ENCODE data around the gene MORN4. TPM values are rescaled to one million over a fixed set of nuclear protein-coding genes. Genes with fewer than 3 reads are reported as not detected.

Gene MORN4
- total RNA-seq, 1 experiment from 2014 or later: 11.9 TPM

DNA sequence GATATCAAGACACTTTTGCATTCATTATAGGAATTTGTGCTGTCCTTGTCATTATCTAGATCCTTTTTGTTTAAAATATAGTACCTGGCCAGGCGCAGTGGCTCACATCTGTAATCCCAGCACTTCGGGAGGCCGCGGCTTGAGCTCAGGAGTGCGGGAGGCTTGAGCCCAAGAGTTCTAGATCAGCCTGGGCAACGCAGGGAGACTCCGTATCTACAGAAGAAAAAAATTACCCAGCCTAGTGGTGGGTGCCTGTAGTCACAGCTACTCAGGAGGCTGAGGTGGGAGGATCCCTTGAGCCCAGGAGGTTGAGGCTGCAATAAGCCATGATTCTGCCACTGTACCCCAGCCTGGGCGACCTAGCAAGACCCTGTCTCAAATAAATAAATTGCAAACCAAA, 621 bp upstream of the MORN4 start:
- Histone ChIP-seq H4K8ac (replicated peaks; ENCODE audit: insufficient read length, low read depth, low read length) (no peak overlapping the region), H4K5ac (ENCODE audit: insufficient read length, low read depth, low read length) (no peak overlapping the region), H3K18ac (ENCODE audit: insufficient read length, low read depth, low read length) (no peak overlapping the region), H2AFZ (ENCODE audit: low read length) (peak overlapping the region; percentile 3), H2BK120ac (ENCODE audit: low read depth, low read length, poor library complexity, severe bottlenecking) (no peak overlapping the region), H3K4me1 (ENCODE audit: insufficient read depth, low read length) (no peaks in the 10 kb centered on the region), H2BK12ac (ENCODE audit: insufficient read length, low read depth, low read length) (no peak overlapping the region), H2AK5ac (ENCODE audit: insufficient read length, low read length) (no peak overlapping the region), H2BK20ac (ENCODE audit: low read depth, low read length, poor library complexity, severe bottlenecking) (no peak overlapping the region), H3K79me2 (ENCODE audit: insufficient read depth, low read length) (0 out of 2 replicates have a peak, but pooled peaks cover 3% of the 10 kb centered on the region), H2BK5ac (ENCODE audit: insufficient read length, low read length) (no peak overlapping the region), H3T11ph (ENCODE audit: low read length) (no peak overlapping the region), H4K20me1 (ENCODE audit: control insufficient read depth, insufficient read depth, insufficient read length) (no peaks in the 10 kb centered on the region), H4K91ac (ENCODE audit: insufficient read length, low read depth, low read length) (no peak overlapping the region), H3K56ac (ENCODE audit: insufficient read length, low read depth, low read length) (no peak overlapping the region), H3K23me2 (ENCODE audit: insufficient read length, low read depth, low read length, poor library complexity, severe bottlenecking) (peaks cover 7% of the 10 kb centered on the region), H3K27me3 (ENCODE audit: insufficient read depth, low read length) (no peaks in the 10 kb centered on the region), H3K27ac (ENCODE audit: insufficient read length, low read depth, low read length) (no peak overlapping the region), H2BK15ac (ENCODE audit: low read depth, low read length) (no peak overlapping the region), H3K79me1 (ENCODE audit: insufficient read depth, low read depth, low read length, poor library complexity, severe bottlenecking) (no peaks in the 10 kb centered on the region), H3K9ac (ENCODE audit: extremely low read depth, insufficient read length, low read length) (no peak overlapping the region), H3K4me2 (ENCODE audit: insufficient read depth, insufficient read length, low read length) (peak overlapping the region; percentile 89), H3K4ac (ENCODE audit: low read depth, low read length) (no peak overlapping the region), H3K23ac (ENCODE audit: insufficient read length, low read depth, low read length) (no peak overlapping the region), H3K14ac (ENCODE audit: insufficient read depth, low read length) (no peak overlapping the region), H3K9me3 (ENCODE audit: control insufficient read depth, low read depth, low read length) (no peaks in the 10 kb centered on the region)
- DNase-seq: peak; percentile 46
- Mint-ChIP-seq H3K4me3 (peak overlapping the region; percentile 98 to 99), H3K36me3 (ENCODE audit: insufficient read depth in 1 of 3, low read depth in 3 of 3) (peaks cover 0 to 2% (median 2%) of the 10 kb centered on the region in 3 experiments; a peak in 3 of 7 replicates), H3K27ac (peak overlapping the region; percentile 66 to 99 (median 96); a peak in 4 of 7 replicates), H3K4me1 (peaks cover 14 to 17% of the 10 kb centered on the region in 2 experiments), H3K27me3 (ENCODE audit: low read depth) (no peaks in the 10 kb centered on the region), H3K9me3 (no peaks in the 10 kb centered on the region; a peak in 1 of 5 replicates)
- TF ChIP-seq, protein P1, sequence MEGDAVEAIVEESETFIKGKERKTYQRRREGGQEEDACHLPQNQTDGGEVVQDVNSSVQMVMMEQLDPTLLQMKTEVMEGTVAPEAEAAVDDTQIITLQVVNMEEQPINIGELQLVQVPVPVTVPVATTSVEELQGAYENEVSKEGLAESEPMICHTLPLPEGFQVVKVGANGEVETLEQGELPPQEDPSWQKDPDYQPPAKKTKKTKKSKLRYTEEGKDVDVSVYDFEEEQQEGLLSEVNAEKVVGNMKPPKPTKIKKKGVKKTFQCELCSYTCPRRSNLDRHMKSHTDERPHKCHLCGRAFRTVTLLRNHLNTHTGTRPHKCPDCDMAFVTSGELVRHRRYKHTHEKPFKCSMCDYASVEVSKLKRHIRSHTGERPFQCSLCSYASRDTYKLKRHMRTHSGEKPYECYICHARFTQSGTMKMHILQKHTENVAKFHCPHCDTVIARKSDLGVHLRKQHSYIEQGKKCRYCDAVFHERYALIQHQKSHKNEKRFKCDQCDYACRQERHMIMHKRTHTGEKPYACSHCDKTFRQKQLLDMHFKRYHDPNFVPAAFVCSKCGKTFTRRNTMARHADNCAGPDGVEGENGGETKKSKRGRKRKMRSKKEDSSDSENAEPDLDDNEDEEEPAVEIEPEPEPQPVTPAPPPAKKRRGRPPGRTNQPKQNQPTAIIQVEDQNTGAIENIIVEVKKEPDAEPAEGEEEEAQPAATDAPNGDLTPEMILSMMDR (conservative IDR thresholded peaks at IDR 0.05): peak; percentile 39; the same call in 1 of the 3 replicates
- WGBS (ENCODE audit: extremely low coverage, insufficient read length, low lambda C conversion rate): no CpG with 5 or more reads among the region's 8 CpGs

Measured in H9 (cell line).